Suprapubic skin (tissue), 4 donors: ENCODE data around the gene POPDC2. TPM values are rescaled to one million over a fixed set of nuclear protein-coding genes. Genes with fewer than 3 reads are reported as not detected.

Experiments used
- DNase-seq, 2 donors: peaks; one replicate each; pipeline ENCODE4 v3.0.0-alpha.2; 2019; ENCODE audit warnings: low spot score in 2 of 2
- H3K27ac ChIP-seq: fragments of 200-600 bp; sonication (generic); one replicate; pipeline ENCODE4 v1.5.1; 2019
- H3K27me3 ChIP-seq: fragments of 200-600 bp; sonication (generic); one replicate; pipeline ENCODE4 v1.5.1; 2019
- H3K36me3 ChIP-seq: fragments of 200-600 bp; sonication (generic); one replicate; pipeline ENCODE4 v1.5.1; 2019
- H3K4me1 ChIP-seq: fragments of 200-600 bp; sonication (generic); one replicate; pipeline ENCODE4 v1.5.1; 2019
- H3K4me3 ChIP-seq: fragments of 200-600 bp; sonication (generic); one replicate; pipeline ENCODE4 v1.5.1; 2019; ENCODE audit warnings: mild to moderate bottlenecking
- H3K9me3 ChIP-seq: fragments of 200-600 bp; sonication (generic); one replicate; pipeline ENCODE4 v1.5.1; 2019
- CTCF ChIP-seq, 2 donors: fragments of 200-600 bp in 1 of 2; fragments of 450-650 bp in 1 of 2; sonication (generic) in 1 of 2; IDR thresholded peaks; one replicate each; pipeline ENCODE4 v1.5.1; 2016 to 2019; ENCODE audit warnings: antibody characterized with exemption in 2 of 2, mild to moderate bottlenecking in 1 of 2, moderate library complexity in 1 of 2
- EP300 ChIP-seq: sonication (generic); formaldehyde crosslinking; IDR thresholded peaks from one replicate; pipeline ENCODE4 v1.6.1; 2017; ENCODE audit warnings: antibody characterized with exemption
- POLR2A ChIP-seq, 2 donors: fragments of 450-650 bp; IDR thresholded peaks; one replicate each; pipeline ENCODE4 v1.6.1; 2017; ENCODE audit warnings: antibody characterized with exemption in 2 of 2, mild to moderate bottlenecking in 2 of 2, moderate library complexity in 2 of 2
- POLR2AphosphoS5 ChIP-seq, 3 donors: sonication (generic); formaldehyde crosslinking; IDR thresholded peaks; one replicate each; pipeline ENCODE4 v1.6.1; 2017; ENCODE audit warnings: antibody characterized with exemption in 3 of 3
- WGBS: methylation state at CpG from one replicate; pipeline ENCODE4 v1.1.5; 2018; 5-methylcytosine and 5-hydroxymethylcytosine counted together
- total RNA-seq, 4 donors: library from RNA; depleted of rRNA; stranded (reverse); fragments of >200 nt; gene quantifications; one replicate each; pipeline ENCODE4 v1.1.0, GENCODE V29; 2016

The POPDC2 gene
- total RNA-seq, 4 donors from 2014 or later = 0.68 to 4.5 (median 3.4) TPM

GRCh38 chr3:119632216-119632615 lies 28.2 kb downstream of the POPDC2 start:
- Histone ChIP-seq H3K27ac (no peak overlapping the region), H3K4me1 (peaks cover 29% of the 10 kb centered on the region), H3K27me3 (no peaks in the 10 kb centered on the region), H3K36me3 (no peaks in the 10 kb centered on the region), H3K9me3 (no peaks in the 10 kb centered on the region), H3K4me3 (no peak overlapping the region)
- no peak for TF ChIP-seq CTCF (IDR thresholded peaks at IDR 0.05)
- TF ChIP-seq POLR2AphosphoS5 (IDR thresholded peaks at IDR 0.05) = no peak
- TF ChIP-seq EP300 = no peak
- no peak for TF ChIP-seq POLR2A (IDR thresholded peaks at IDR 0.05)
- no peak for DNase-seq
- WGBS = 84% methylated on average over 4 of the region's 4 CpGs

- Histone ChIP-seq H3K4me1 (peaks cover 28% of the 10 kb centered on the region), H3K27me3 (no peaks in the 10 kb centered on the region), H3K9me3 (no peaks in the 10 kb centered on the region), H3K27ac (no peak overlapping the region), H3K4me3 (no peak overlapping the region), H3K36me3 (no peaks in the 10 kb centered on the region)
- DNase-seq = no peak
- TF ChIP-seq EP300 (no peak), POLR2A (IDR thresholded peaks at IDR 0.05) (no peak), CTCF (IDR thresholded peaks at IDR 0.05) (no peak), POLR2AphosphoS5 (IDR thresholded peaks at IDR 0.05) (no peak)
- WGBS = 38% methylated on average over 3 of the region's 3 CpGs
Measured at GRCh38 chr3:119631516-119631915, 28.9 kb downstream of the POPDC2 start.

GRCh38 chr3:119630880-119631329 lies 29.5 kb downstream of the POPDC2 start:
- no peaks in the 10 kb centered on the region for H3K9me3 ChIP-seq
- H3K4me1 ChIP-seq = peaks cover 24% of the 10 kb centered on the region
- DNase-seq = no peak
- H3K27ac ChIP-seq = no peak overlapping the region
- H3K36me3 ChIP-seq = no peaks in the 10 kb centered on the region
- no peaks in the 10 kb centered on the region for H3K27me3 ChIP-seq
- H3K4me3 ChIP-seq = no peak overlapping the region
- 77% methylated on average over 7 of the region's 7 CpGs for WGBS
- no peak for TF ChIP-seq EP300
- no peak for TF ChIP-seq POLR2AphosphoS5 (IDR thresholded peaks at IDR 0.05)
- no peak for TF ChIP-seq POLR2A (IDR thresholded peaks at IDR 0.05)
- TF ChIP-seq CTCF (IDR thresholded peaks at IDR 0.05) = no peak

DNA sequence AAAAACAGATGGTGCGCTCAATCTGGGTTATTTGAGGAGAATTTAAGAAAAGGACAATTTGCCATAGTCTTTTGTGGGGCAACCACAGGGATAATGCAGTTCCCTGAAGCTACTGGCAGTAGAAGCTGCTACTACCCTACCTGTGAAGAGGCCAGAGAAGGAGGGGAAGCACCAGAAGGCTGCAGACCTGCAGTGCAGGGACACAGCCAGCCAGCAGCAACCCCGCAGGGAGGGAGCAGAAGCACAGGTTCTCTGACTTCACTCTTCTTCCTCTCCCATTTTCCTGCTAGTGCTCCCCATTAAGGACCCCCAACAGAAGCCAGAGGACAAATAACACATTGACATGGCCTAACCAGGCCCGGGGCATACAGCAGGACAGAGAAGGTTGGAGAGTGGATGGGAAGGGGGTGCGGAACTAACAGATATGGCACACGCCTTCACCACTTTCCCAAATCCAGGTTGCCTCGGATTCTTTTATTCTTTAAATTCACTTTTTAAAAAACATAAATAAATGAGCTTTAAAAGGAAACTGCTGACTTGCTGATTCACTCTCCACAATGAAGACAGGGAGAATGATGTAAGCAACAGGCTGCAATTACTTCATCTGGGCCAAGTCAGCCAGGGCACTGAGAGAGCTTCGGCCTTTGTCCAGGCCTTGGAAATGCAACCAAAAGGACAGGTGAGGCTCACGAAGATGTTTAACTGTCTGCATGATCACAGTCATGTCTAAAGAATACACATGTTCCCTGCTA lies 30.1 kb downstream of the POPDC2 start:
- H3K4me1 ChIP-seq = peaks cover 24% of the 10 kb centered on the region
- no peaks in the 10 kb centered on the region for H3K36me3 ChIP-seq
- WGBS = 79% methylated on average over 8 of the region's 8 CpGs
- TF ChIP-seq POLR2AphosphoS5 (IDR thresholded peaks at IDR 0.05) (no peak), CTCF (IDR thresholded peaks at IDR 0.05) (no peak), EP300 (no peak)
- H3K27ac ChIP-seq = no peak overlapping the region
- H3K4me3 ChIP-seq = no peak overlapping the region
- no peak for DNase-seq
- no peaks in the 10 kb centered on the region for H3K27me3 ChIP-seq
- no peaks in the 10 kb centered on the region for H3K9me3 ChIP-seq

GRCh38 chr3:119628816-119629445 lies 31.5 kb downstream of the POPDC2 start:
- no peaks in the 10 kb centered on the region for H3K9me3 ChIP-seq
- DNase-seq = no peak
- 31% methylated on average over 1 of the region's 1 CpG for WGBS
- TF ChIP-seq POLR2AphosphoS5 (IDR thresholded peaks at IDR 0.05) (no peak), CTCF (IDR thresholded peaks at IDR 0.05) (no peak), POLR2A (IDR thresholded peaks at IDR 0.05) (no peak), EP300 (no peak)
- H3K4me3 ChIP-seq = no peak overlapping the region
- peaks cover 24% of the 10 kb centered on the region for H3K4me1 ChIP-seq
- H3K27ac ChIP-seq = no peak overlapping the region
- no peaks in the 10 kb centered on the region for H3K36me3 ChIP-seq
- no peaks in the 10 kb centered on the region for H3K27me3 ChIP-seq
